ENCODE measurements around the gene ROMO1.

DNA sequence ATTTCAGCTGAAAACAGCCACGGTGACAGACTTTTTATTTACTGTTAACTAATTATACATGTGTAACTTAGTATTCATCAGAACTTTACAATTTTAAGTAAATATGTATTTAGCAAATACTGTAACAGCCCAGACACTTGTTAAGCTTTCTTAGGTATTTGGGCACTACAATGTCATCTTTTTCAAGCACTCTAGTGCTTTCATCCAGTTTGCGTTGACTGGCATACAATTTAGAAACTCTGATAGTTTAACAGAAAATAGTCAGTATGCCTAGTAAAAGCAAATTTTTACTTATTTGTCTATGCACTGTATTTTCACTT is 32.2 kb downstream of the ROMO1 start:
- TF ChIP-seq, protein P1, sequence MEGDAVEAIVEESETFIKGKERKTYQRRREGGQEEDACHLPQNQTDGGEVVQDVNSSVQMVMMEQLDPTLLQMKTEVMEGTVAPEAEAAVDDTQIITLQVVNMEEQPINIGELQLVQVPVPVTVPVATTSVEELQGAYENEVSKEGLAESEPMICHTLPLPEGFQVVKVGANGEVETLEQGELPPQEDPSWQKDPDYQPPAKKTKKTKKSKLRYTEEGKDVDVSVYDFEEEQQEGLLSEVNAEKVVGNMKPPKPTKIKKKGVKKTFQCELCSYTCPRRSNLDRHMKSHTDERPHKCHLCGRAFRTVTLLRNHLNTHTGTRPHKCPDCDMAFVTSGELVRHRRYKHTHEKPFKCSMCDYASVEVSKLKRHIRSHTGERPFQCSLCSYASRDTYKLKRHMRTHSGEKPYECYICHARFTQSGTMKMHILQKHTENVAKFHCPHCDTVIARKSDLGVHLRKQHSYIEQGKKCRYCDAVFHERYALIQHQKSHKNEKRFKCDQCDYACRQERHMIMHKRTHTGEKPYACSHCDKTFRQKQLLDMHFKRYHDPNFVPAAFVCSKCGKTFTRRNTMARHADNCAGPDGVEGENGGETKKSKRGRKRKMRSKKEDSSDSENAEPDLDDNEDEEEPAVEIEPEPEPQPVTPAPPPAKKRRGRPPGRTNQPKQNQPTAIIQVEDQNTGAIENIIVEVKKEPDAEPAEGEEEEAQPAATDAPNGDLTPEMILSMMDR (IDR thresholded peaks at IDR 0.05; ENCODE audit: poor library complexity), result no peak
- TF ChIP-seq EZH2phosphoT487 (IDR thresholded peaks at IDR 0.05; ENCODE audit: low read depth, severe bottlenecking, unreplicated experiment), result no peak
- no peak for TF ChIP-seq EZH2 (IDR thresholded peaks at IDR 0.05; ENCODE audit: borderline replicate concordance)
